T1000 (cell line): ENCODE data around the gene AADAT.
"Not testable (repeated sequence)": the region's sequence is repeated elsewhere in the genome, so short reads cannot be mapped to it uniquely, and the experiment has no call there.

ENCODE experiments used
- DNase-seq: peaks from one replicate; lab custom pipeline; 2025; ENCODE audit warnings: mixed read lengths; lab: John Stamatoyannopoulos, UW

The AADAT gene

DNA sequence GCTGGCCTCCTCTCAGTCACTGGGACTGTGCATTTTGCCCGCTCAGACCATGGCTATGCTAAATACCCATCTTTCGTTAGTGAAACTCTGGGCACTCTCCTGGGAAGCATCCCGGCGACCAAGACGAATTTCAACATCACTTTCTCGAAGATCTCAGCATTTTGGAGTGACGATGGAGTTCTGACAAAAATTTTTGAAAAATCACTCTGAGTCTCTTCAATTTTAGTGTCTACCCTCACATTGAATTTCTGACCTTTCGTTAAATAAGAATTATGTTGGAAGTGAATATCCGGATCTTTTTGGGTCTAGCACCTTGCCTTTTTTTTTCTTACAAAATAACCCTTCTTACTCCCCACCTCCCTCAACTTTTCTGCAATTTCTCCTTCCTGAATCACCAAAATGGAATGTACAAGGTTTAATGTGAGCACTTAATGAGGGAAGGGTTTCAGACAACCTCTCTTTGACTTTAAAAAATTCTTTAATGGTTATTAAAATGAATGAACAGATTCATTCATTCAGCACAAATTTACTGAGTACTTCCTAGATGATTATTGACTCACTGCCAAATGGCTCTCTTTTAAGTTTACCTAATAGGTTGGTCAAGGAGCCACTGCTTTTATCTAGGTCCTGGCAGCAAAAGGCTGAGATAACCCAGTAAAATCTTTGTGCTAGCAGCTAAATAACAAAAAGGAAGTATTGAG is 746 bp upstream of the AADAT start:
- DNase-seq, result no peak

DNA sequence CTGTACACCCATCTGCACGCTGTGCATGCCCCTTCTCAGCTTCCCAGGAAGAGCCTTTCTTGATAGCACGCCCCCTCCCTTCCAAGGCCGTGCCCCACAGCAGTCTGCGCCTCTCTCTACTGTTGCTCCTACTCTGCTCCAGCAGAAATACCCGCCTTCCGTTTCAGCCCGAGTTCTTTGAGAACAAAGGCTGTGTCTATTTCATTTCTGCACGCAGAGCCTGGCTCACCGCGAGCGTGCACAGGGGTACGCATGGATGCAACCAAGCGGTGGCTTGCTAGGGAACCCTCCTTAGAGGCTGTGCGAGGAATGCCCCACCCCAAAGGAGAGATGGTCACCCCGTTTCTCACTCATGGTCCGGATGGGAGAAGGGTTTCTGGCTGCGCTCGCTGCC is 485 bp downstream of the AADAT start:
- DNase-seq, result no peak

GRCh38 chr4:170088716-170089115 is 1.0 kb downstream of the AADAT start:
- no peak for DNase-seq

- no peak for DNase-seq
These were observed 2.5 kb downstream of the AADAT start for GRCh38 chr4:170087163-170087700.

DNA sequence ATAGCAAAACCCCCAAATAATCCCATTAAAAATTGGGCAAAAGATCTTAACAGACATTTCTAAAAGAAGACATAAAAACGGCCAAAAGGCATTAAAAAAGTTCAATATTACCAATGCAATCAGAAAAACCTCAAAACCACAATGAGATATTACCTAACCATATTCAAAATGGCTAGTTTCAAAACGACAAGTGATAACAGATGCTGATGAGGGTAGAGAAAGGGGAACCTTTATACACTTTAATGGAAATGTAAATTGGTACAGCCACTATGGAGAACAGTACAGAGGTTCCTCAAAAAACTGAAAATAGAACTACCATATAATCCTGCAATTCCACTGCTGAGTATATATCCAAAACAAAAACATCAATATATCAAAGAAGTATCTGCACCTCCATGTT is 6.2 kb downstream of the AADAT start:
- no peak for DNase-seq

GRCh38 chr4:170080496-170080895 is 9.3 kb downstream of the AADAT start:
- no peak for DNase-seq

GRCh38 chr4:170079981-170080380 is 9.8 kb downstream of the AADAT start:
- DNase-seq, result no peak

DNA sequence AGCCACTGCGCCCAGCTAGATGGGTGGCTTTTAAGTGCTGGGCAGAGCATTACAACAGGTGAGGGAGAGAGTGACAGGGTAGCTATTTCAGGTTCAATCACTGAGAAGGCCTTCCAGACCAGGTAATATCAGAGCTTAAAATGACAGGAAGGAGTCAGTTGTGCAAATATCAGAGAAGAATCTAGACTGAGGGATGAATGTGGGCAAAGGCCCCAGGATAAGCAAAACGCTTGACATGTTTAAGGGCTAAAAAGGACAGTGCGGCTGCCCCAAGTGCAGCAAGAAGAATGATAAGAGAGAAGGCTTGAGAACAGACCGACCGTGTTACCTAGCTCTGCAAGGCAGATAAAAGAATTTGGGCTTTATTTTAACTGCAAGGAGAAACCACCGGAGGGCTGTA is 18.6 kb downstream of the AADAT start:
- no peak for DNase-seq

- DNase-seq, result no peak
These were observed 21.2 kb downstream of the AADAT start for GRCh38 chr4:170068438-170069128.

DNA sequence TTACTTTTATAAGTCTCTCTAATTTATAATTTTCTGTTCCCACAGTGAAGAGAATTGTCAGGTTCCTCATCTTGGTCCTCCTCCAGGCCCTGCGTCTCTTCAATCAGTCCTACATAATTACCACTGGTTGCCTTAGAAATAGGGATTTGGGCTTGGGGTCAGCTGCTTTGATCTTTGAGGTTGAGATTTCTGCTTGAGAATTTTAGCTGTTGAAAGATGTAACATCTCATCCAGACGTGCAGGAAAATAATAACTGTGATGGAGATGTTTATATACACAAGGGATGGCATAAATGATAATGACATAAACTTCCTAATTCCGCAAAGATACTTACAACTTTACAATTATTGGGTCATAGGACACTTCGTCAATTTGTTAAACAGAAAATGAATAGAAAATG is 30.3 kb downstream of the AADAT start:
- DNase-seq, result no peak

GRCh38 chr4:170058826-170059225 is 30.9 kb downstream of the AADAT start:
- DNase-seq, result no peak

DNA sequence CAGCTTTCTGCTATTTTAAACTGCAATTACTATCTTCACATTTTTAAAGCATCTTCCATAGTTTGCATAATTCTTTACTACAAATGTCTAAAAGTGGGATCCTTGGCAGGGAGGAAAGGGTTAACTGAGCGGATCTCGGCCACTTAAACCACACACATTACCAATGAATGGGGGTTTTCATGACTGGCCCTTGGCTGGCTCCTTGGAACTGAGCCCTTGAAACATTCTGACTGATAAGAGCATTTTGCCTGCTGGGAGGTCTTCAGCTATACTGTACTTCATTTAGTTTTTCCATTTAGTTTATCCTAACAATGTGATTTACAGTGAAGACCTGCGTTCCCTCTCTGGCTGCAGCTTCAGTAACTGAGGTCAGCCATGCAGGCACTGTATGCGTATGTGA is 31.9 kb downstream of the AADAT start:
- DNase-seq, result no peak

- DNase-seq, result no peak
These were observed 36.8 kb downstream of the AADAT start for GRCh38 chr4:170052919-170053318.

DNA sequence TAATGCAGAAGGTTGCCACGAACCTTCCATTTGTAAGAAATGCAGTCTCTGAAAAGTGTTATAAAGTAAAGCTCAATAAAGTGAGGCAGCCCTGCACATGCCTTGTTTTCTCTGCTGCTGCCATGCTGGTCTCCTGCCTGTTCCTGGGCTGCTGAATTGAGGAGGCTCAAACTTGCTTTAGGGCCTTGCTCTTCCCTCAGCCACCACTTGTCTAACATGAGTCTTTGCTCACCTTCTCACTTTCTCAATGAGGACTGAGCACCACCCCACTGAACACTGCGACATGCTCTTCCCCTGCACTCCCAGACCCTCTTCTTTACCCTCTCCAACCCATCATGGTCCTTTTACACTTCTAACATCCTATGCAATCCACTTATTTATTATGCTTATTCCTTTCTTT is 38.4 kb downstream of the AADAT start:
- DNase-seq, result no peak

GRCh38 chr4:170049766-170050165 is 40.0 kb downstream of the AADAT start:
- no peak for DNase-seq

DNA sequence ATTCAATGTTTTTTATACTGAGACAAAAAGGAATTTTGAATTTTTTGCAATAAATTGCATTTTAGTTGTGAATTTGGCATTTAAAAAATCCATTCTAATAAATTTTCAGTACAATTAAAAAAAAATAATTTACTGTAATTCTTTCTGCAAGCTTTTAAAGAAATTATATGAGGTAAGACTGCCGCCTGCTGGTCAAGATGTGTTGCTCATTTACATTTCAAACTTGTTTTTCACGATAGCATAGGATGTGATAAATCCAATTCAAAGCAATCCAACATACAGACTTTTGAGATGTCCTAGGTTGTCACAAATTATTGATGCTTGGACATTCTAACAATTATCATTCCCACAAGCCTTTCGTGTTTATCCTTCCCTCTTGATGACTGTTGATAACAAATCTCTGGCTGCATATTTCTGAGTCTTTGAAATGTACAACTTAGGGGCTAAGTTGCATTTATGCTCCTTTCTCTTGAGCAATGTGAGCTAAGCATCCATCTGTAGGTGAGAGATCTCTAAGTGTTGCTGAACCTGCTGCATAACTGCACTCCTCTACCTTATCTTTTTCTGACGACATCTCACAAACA is 41.9 kb downstream of the AADAT start:
- no peak for DNase-seq

DNA sequence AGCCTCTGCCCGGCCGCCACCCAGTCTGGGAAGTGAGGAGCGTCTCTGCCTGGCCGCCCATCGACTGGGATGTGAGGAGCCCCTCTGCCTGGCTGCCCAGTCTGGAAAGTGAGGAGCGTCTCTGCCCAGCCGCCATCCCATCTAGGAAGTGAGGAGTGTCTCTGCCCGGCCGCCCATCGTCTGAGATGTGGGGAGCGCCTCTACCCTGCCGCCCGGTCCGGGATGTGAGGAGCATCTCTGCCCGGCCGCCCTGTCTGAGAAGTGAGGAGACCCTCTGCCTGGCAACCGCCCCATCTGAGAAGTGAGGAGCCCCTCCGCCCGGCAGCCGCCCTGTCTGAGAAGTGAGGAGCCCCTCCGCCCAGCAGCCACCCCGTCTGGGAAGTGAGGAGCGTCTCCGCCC is 43.6 kb downstream of the AADAT start:
- not testable (repeated sequence) for DNase-seq

- no peak for DNase-seq
These were observed 49.6 kb downstream of the AADAT start for GRCh38 chr4:170040031-170040680.

GRCh38 chr4:170038769-170039168 is 51.0 kb downstream of the AADAT start:
- DNase-seq, result no peak

GRCh38 chr4:170038232-170038631 is 51.5 kb downstream of the AADAT start:
- no peak for DNase-seq

DNA sequence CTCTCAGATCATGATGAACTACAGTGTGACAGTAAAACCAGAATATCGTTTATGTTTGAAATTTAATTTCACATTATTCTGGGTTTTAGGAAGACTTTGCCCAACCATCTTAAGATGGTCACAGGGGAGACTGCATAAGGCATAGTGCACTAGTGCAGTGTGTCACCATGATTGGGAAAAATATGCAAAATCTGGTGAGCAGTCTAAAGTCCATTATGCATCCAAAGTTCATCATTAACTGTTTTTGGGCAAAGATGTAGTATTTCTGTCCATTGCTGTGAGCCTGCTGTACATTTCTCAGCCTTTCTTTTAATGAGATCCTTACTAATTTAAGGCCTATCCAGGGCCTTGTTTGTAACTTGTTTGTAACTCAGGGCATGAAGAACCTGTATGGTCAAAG is 52.3 kb downstream of the AADAT start:
- DNase-seq, result no peak

GRCh38 chr4:170035845-170036244 is 53.9 kb downstream of the AADAT start:
- DNase-seq, result no peak

DNA sequence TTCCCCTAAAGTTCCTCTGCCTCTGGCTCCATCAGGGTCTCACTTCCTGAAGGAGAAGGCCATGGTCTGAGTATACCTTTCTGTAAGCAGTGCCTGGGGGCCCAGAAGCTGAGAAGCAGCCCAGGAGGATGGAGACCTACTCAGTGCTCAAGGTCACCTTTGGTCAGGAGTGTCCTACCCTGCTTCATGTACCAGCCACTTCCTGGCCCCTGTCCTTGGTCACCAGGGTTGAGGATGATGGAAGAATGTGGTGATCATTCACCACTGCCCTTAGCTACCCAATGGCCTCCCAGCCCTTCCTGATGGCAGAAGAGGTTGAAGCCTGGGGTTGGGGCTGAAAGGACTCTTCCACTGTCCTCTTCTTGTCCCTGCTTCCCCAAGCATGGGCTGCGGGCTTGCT is 54.5 kb downstream of the AADAT start:
- DNase-seq, result no peak
